Measurements from ENCODE around the gene SPATA31D3.

- TF ChIP-seq CTCF (IDR thresholded peaks at IDR 0.05) (no peak), EP300 (IDR thresholded peaks at IDR 0.05) (no peak)
Observed at GRCh38 chr9:81989700-81990099, 46.4 kb downstream of the SPATA31D3 start.

All from esophagus muscularis mucosa (tissue), 3 donors.